Gastroesophageal sphincter (tissue), 4 donors: ENCODE results near the gene ONECUT2. TPM values are rescaled to one million over a fixed set of nuclear protein-coding genes. Genes with fewer than 3 reads are reported as not detected.

Experiments used
- ATAC-seq: fragments of 150-250 bp; one replicate; pipeline ENCODE4 v1.9.1; 2016; ENCODE audit warnings: mild to moderate bottlenecking, moderate library complexity
- H3K27ac ChIP-seq, 4 donors: fragments of 200-600 bp; sonication (generic) in 3 of 4; 1 replicate in 3 of 4; 2 replicates in 1 of 4; pipeline ENCODE4 v1.5.1; 2016 to 2019
- H3K27me3 ChIP-seq: fragments of 200-600 bp; sonication (generic); one replicate; pipeline ENCODE4 v1.5.1; 2019
- H3K36me3 ChIP-seq, 2 donors: fragments of 200-600 bp; sonication (generic); one replicate each; pipeline ENCODE4 v1.5.1; 2019; ENCODE audit warnings: control low read depth in 1 of 2
- H3K4me1 ChIP-seq, 3 donors: fragments of 200-600 bp; sonication (generic); 1 replicate in 2 of 3; 2 replicates in 1 of 3; pipeline ENCODE4 v1.5.1; 2016 to 2019; ENCODE audit warnings: control low read depth in 2 of 3
- H3K4me3 ChIP-seq, 2 donors: fragments of 200-600 bp; sonication (generic); one replicate each; pipeline ENCODE4 v1.5.1; 2019; ENCODE audit warnings: mild to moderate bottlenecking in 1 of 2, moderate library complexity in 1 of 2
- H3K9me3 ChIP-seq, 3 donors: fragments of 200-600 bp; sonication (generic); one replicate each; pipeline ENCODE4 v1.5.1; 2017 to 2019; ENCODE audit warnings: control low read depth in 2 of 3
- EP300 ChIP-seq: sonication (generic); formaldehyde crosslinking; IDR thresholded peaks from one replicate; pipeline ENCODE4 v1.6.1; 2017; ENCODE audit warnings: antibody characterized with exemption, mild to moderate bottlenecking
- POLR2A ChIP-seq, 2 donors: fragments of 450-650 bp; IDR thresholded peaks; one replicate each; pipeline ENCODE4 v1.6.1; 2017; ENCODE audit warnings: antibody characterized with exemption in 2 of 2, mild to moderate bottlenecking in 2 of 2, moderate library complexity in 1 of 2
- POLR2AphosphoS5 ChIP-seq: sonication (generic); formaldehyde crosslinking; IDR thresholded peaks from one replicate; pipeline ENCODE4 v1.6.1; 2017; ENCODE audit warnings: antibody characterized with exemption
- WGBS, 2 donors: methylation state at CpG; one replicate each; pipeline ENCODE4 v1.1.5; 2018; ENCODE audit warnings: low coverage in 1 of 2; 5-methylcytosine and 5-hydroxymethylcytosine counted together
- total RNA-seq, 4 donors: library from RNA; depleted of rRNA; stranded (reverse); fragments of >200 nt; gene quantifications; one replicate each; pipeline ENCODE4 v1.1.0, GENCODE V29; 2016
- TF ChIP-seq, protein P1 (sequence below), 4 experiments: fragments of 200-600 bp in 2 of 4; fragments of 450-650 bp in 2 of 4; sonication (generic) in 1 of 4; IDR thresholded peaks; one replicate each; pipeline ENCODE4 v1.5.1; 2017 to 2019; ENCODE audit warnings: antibody characterized with exemption in 4 of 4, mild to moderate bottlenecking in 2 of 4, moderate library complexity in 2 of 4

Gene ONECUT2
- total RNA-seq, 4 donors from 2014 or later: under 0.01 to 0.23 (median 0.06) TPM

DNA sequence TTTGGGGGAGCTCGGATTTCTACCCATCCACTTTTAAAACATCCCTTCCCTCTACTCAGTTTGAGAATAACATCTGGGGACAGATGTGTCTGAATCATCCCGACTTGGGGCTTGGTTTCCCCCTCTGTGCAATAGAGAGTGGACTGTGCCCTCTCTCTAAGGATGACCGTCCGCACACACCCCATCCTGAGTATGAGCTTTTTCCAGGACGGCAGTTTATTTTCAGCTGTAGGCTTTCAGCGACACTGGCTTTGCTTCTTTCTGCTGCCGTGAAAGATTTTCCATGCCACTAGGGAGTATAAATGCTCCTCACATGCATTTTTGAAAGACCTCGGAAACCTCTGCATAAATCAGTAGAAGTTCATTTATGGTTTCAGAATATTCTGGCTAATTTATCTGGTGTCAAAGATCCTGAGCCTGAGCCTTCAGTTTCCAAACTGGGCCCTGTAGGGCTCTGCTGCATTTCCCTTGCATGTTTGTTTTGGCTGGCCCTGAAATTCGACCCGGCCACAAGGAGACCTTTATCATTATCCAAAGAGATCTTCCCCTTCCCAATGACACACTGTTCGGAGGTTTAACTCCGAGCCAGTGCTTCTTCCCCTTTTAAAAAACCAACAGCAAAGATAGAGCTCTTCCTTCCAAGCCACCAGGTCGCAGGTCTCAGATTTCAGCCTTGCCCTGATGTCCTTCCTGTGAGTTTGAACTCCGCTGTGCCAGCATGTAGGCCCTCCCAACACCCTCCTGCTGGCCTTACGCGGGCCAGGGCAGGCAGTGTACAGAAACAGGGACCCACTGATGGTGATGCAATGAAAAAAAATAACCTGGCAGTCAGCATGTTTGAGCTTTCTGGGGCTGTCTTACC lies 98.1 kb downstream of the ONECUT2 start:
- H3K27me3 ChIP-seq: no peaks in the 10 kb centered on the region

DNA sequence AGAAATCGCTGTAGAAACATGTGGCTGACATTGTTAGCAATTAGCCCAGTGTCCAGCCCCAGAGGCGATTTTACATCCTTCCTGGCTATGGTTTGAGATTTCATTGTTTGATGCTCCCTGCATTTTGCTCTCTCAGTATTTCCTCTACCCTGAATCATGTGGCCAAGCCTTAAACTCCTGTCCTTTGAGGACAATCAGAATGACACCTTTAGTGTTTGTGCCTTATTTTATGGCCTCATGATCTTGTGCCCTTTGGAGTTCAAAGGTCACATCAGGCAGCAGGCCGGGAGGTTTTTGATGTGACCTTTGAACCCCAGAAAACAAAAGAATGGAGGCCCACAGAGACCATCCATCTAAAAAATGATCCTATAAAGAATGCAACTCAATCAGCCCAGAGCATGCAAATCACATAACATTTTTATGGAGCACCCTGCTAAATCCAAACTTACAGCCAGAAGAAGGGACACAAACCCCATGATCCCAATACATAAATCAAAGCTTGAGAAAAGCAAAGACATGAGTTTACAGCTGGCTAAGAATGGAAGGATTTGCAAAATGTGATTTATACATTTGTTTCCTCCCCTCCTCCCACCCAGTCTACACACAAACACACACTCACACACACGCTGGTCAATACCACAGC lies 98.8 kb downstream of the ONECUT2 start:
- TF ChIP-seq, protein P1, sequence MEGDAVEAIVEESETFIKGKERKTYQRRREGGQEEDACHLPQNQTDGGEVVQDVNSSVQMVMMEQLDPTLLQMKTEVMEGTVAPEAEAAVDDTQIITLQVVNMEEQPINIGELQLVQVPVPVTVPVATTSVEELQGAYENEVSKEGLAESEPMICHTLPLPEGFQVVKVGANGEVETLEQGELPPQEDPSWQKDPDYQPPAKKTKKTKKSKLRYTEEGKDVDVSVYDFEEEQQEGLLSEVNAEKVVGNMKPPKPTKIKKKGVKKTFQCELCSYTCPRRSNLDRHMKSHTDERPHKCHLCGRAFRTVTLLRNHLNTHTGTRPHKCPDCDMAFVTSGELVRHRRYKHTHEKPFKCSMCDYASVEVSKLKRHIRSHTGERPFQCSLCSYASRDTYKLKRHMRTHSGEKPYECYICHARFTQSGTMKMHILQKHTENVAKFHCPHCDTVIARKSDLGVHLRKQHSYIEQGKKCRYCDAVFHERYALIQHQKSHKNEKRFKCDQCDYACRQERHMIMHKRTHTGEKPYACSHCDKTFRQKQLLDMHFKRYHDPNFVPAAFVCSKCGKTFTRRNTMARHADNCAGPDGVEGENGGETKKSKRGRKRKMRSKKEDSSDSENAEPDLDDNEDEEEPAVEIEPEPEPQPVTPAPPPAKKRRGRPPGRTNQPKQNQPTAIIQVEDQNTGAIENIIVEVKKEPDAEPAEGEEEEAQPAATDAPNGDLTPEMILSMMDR (IDR thresholded peaks at IDR 0.05): no peak
- no peak for TF ChIP-seq EP300
- no peak for TF ChIP-seq POLR2AphosphoS5
- no peak for TF ChIP-seq POLR2A (IDR thresholded peaks at IDR 0.05)
- Histone ChIP-seq H3K4me1 (no peaks in the 10 kb centered on the region), H3K9me3 (no peaks in the 10 kb centered on the region), H3K4me3 (no peak overlapping the region), H3K36me3 (no peaks in the 10 kb centered on the region), H3K27me3 (no peaks in the 10 kb centered on the region), H3K27ac (no peak overlapping the region)
- no peak for ATAC-seq
- WGBS, 2 donors: 38 to 47% methylated on average over 4 of the region's 4 CpGs

More for the DNA sequence above, 98.1 kb downstream of the ONECUT2 start:
- Histone ChIP-seq H3K4me1 (no peaks in the 10 kb centered on the region), H3K36me3 (no peaks in the 10 kb centered on the region), H3K27ac (no peak overlapping the region), H3K4me3 (no peak overlapping the region), H3K9me3 (no peaks in the 10 kb centered on the region)
- WGBS, 2 donors: 25 to 37% methylated on average over 14 to 16 of the region's 16 CpGs
- peak; percentile 27 for ATAC-seq
- no peak for TF ChIP-seq POLR2A (IDR thresholded peaks at IDR 0.05)

DNA sequence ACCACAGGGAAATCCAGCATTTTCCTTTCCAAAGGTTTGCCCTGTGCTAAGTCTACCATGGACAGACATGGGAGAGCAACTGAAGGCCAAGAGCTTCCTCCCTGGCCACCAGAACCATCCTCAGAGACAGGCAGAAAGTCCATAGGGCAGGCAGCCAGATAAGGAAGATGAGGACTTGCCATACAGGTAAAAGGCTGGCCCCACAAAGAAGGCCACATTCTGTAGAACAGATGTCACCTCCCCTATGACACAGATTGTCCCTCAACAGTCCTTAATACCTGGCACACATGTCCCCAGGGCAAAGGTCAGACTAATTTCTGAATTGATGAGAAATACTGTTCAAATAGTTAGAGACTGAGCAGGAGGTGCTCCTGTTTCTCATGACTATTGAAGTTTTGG lies 99.3 kb downstream of the ONECUT2 start:
- Histone ChIP-seq H3K4me1 (no peaks in the 10 kb centered on the region), H3K4me3 (no peak overlapping the region), H3K36me3 (no peaks in the 10 kb centered on the region), H3K27ac (no peak overlapping the region), H3K27me3 (no peaks in the 10 kb centered on the region), H3K9me3 (no peaks in the 10 kb centered on the region)
- ATAC-seq: peak; percentile 25
- TF ChIP-seq EP300 (no peak), POLR2AphosphoS5 (no peak), POLR2A (IDR thresholded peaks at IDR 0.05) (no peak)
- TF ChIP-seq, protein P1 (IDR thresholded peaks at IDR 0.05): no peak

DNA sequence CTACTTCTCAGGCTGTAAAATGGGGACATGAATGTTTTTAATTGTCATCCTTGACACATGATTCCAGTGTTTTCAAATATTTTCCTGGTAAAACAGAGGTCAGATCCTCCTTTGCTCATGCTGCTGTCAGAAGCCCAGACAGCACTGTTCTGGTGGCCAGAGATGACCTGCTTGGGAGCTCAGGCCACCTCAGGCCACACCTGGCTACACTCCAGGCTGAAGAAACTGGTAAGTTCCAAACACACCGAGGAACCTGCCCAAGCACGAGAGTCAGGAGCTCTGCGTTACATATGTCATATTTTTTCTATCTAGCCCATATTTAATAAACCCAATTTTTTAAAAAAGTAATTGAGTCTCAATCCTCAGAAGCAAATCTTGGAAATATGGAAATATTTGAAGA lies 103.4 kb downstream of the ONECUT2 start:
- H3K27me3 ChIP-seq: no peaks in the 10 kb centered on the region
- no peaks in the 10 kb centered on the region for H3K36me3 ChIP-seq
- H3K27ac ChIP-seq: no peak overlapping the region
- ATAC-seq: no peak
- H3K4me3 ChIP-seq: no peak overlapping the region
- 76 to 100% methylated on average over 3 of the region's 3 CpGs for WGBS, 2 donors
- H3K9me3 ChIP-seq: no peaks in the 10 kb centered on the region
- TF ChIP-seq POLR2A (IDR thresholded peaks at IDR 0.05) (no peak), POLR2AphosphoS5 (no peak), EP300 (no peak)
- TF ChIP-seq, protein P1 (IDR thresholded peaks at IDR 0.05): no peak
- no peaks in the 10 kb centered on the region for H3K4me1 ChIP-seq

DNA sequence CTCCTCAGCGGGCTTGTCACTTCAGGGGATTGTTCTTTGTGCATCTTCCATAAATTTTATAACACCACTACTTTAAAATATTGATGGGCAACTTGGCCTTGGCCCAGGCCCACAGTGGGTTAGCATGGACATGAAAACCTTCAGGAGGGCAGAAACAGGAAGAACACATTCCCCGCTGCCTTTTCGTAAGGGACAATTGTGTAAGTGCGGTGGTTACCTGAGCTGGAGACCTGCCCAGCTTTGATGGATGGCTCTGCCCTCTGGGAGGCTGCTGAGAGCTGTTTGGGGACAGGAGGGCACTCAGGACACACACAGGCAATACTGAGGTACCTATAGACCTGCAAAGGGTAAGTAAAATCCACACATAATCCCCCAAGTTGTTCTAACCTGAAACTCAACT lies 104.5 kb downstream of the ONECUT2 start:
- ATAC-seq: no peak
- TF ChIP-seq, protein P1 (IDR thresholded peaks at IDR 0.05): no peak
- TF ChIP-seq POLR2AphosphoS5 (no peak), EP300 (no peak), POLR2A (IDR thresholded peaks at IDR 0.05) (no peak)
- H3K27me3 ChIP-seq: no peaks in the 10 kb centered on the region

More for the DNA sequence above, 104.5 kb downstream of the ONECUT2 start:
- no peak overlapping the region for H3K27ac ChIP-seq
- H3K4me1 ChIP-seq: no peaks in the 10 kb centered on the region
- WGBS, 2 donors: 83 to 89% methylated on average over 1 to 3 of the region's 4 CpGs
- no peaks in the 10 kb centered on the region for H3K36me3 ChIP-seq
- H3K4me3 ChIP-seq: no peak overlapping the region
- no peaks in the 10 kb centered on the region for H3K9me3 ChIP-seq

Other genes starting within 250 kb of the ONECUT2 start
- gene ST8SIA3, start 82.8 kb upstream of the ONECUT2 start, total RNA-seq: under 1 TPM in 2 of 4 donors, not detected in 2; under 0.01 to 0.04 TPM
- gene FECH, start 151.3 kb downstream of the ONECUT2 start, total RNA-seq: 10 to 100 TPM; 16.4 to 56.4 (median 29.2) TPM
- gene NARS1, start 186.5 kb downstream of the ONECUT2 start, total RNA-seq: 100 to 1,000 TPM in 3 of 4 donors, 10 to 100 TPM in 1; 97.6 to 139 (median 116) TPM